Endothelial cell of umbilical vein (primary cell): ENCODE measurements around the gene RAB4A. TPM values are rescaled to one million over a fixed set of nuclear protein-coding genes. Genes with fewer than 3 reads are reported as not detected.

Experiments used
- BruUV-seq: library from RNA; stranded (reverse); fragments of 400-500 nt; replicated peaks from 2 replicates; lab custom pipeline; 2021; lab: Mats Ljungman, UMichigan
- CTCF ChIA-PET: fragments of 300-600, 350-600 bp; sonication (Branson Sonifier 250); formaldehyde crosslinking; loops from one replicate; lab custom pipeline; 2021; ENCODE audit warnings: antibody characterized with exemption, inconsistent platforms; lab: Charles Lee
- POLR2A ChIA-PET: fragments of 300-600, 350-600 bp; sonication (Branson Sonifier 250); formaldehyde crosslinking; loops from one replicate; lab custom pipeline; 2021; ENCODE audit warnings: antibody characterized with exemption, inconsistent platforms; lab: Charles Lee
- DNase-seq: peaks from one replicate; pipeline ENCODE4 v3.0.0-alpha.2; 2011; ENCODE audit warnings: low read depth, low spot score
- FAIRE-seq: peaks from 2 replicates; lab custom pipeline; 2011; peaks lifted over from hg19 to GRCh38; lab: Jason Lieb, UNC
- H2AFZ ChIP-seq: 2 replicates; pipeline ENCODE4 v1.6.0; 2012; ENCODE audit warnings: low read depth, low read length, control low read depth, inconsistent platforms
- H3K27ac ChIP-seq: 2 replicates; pipeline ENCODE4 v1.5.1; 2011; ENCODE audit warnings: low read depth, mild to moderate bottlenecking, control low read depth, low read length, moderate library complexity; ENCODE audit not compliant: insufficient read depth
- H3K27me3 ChIP-seq, 2 experiments: 2 replicates each; pipeline versions ENCODE4 v1.6.0 to v1.6.1; 2011; ENCODE audit warnings: low read length in 2 of 2, mixed read lengths in 1 of 2; ENCODE audit not compliant: control insufficient read depth in 2 of 2, insufficient read depth in 2 of 2
- H3K36me3 ChIP-seq, 2 experiments: 2 replicates in 1 of 2; 3 replicates in 1 of 2; pipeline ENCODE4 v1.5.1; 2011; ENCODE audit warnings: low read length in 2 of 2, mild to moderate bottlenecking in 1 of 2, moderate library complexity in 1 of 2; ENCODE audit not compliant: control insufficient read depth in 2 of 2, insufficient read depth in 2 of 2; ENCODE audit errors: extremely low read depth in 1 of 2
- H3K4me1 ChIP-seq: 3 replicates; pipeline ENCODE4 v1.5.1; 2011; ENCODE audit warnings: mild to moderate bottlenecking, low read length; ENCODE audit not compliant: control insufficient read depth, insufficient read depth; ENCODE audit errors: extremely low read depth
- H3K4me2 ChIP-seq: 2 replicates; pipeline ENCODE4 v1.6.1; 2011; ENCODE audit warnings: low read length, control low read depth, mixed read lengths; ENCODE audit not compliant: insufficient read depth
- H3K4me3 ChIP-seq, 3 experiments: fragments of 200-600 bp in 1 of 3; sonication (generic), shearing (Covaris generic) in 1 of 3; replicated peaks in 1 of 3; 2 replicates each; pipeline ENCODE4 v1.5.1; 2011 to 2016; ENCODE audit warnings: control low read depth in 3 of 3, low read length in 3 of 3, mild to moderate bottlenecking in 2 of 3, inconsistent platforms in 1 of 3, low read depth in 1 of 3, moderate library complexity in 1 of 3; ENCODE audit not compliant: insufficient read depth in 1 of 3
- H3K79me2 ChIP-seq: 2 replicates; pipeline ENCODE4 v1.6.0; 2012; ENCODE audit warnings: low read length, inconsistent platforms; ENCODE audit not compliant: control insufficient read depth, insufficient read depth
- H3K9ac ChIP-seq: replicated peaks from 2 replicates; pipeline ENCODE3; 2011; ENCODE audit warnings: low read length, control low read depth; ENCODE audit not compliant: insufficient read depth; ENCODE audit errors: extremely low read depth
- H3K9me1 ChIP-seq: replicated peaks from 3 replicates; pipeline ENCODE4 v1.6.0; 2011; ENCODE audit warnings: mild to moderate bottlenecking, low read length; ENCODE audit not compliant: control insufficient read depth, insufficient read depth; ENCODE audit errors: extremely low read depth
- H3K9me3 ChIP-seq: replicated peaks from 2 replicates; pipeline ENCODE4 v1.5.1; 2012; ENCODE audit warnings: low read length, inconsistent platforms; ENCODE audit not compliant: control insufficient read depth, insufficient read depth
- H4K20me1 ChIP-seq: replicated peaks from 2 replicates; pipeline ENCODE3; 2011; ENCODE audit warnings: mild to moderate bottlenecking, low read length; ENCODE audit not compliant: control insufficient read depth, insufficient read depth; ENCODE audit errors: extremely low read depth
- CTCF ChIP-seq, 2 donors: IDR thresholded peaks; 1 replicate in 1 of 2; 2 replicates in 1 of 2; pipeline ENCODE4 v1.5.1; 2011; ENCODE audit warnings: low read length in 2 of 2, mild to moderate bottlenecking in 2 of 2, moderate library complexity in 2 of 2, control low read depth in 1 of 2, inconsistent platforms in 1 of 2, low read depth in 1 of 2; ENCODE audit not compliant: insufficient read depth in 1 of 2; ENCODE audit errors: extremely low read depth in 1 of 2
- EZH2 ChIP-seq: IDR thresholded peaks from 2 replicates; pipeline ENCODE4 v1.6.1; 2012; ENCODE audit warnings: borderline replicate concordance, low read depth, mild to moderate bottlenecking, moderate library complexity, low read length, inconsistent platforms; ENCODE audit not compliant: severe bottlenecking
- FOS ChIP-seq: IDR thresholded peaks from 2 replicates; pipeline ENCODE4 v1.6.1; 2011; ENCODE audit warnings: mild to moderate bottlenecking, low read length, moderate library complexity, borderline replicate concordance; ENCODE audit not compliant: insufficient read depth
- GATA2 ChIP-seq: IDR thresholded peaks from 2 replicates; pipeline ENCODE4 v1.7.0; 2011; ENCODE audit warnings: low read depth, mild to moderate bottlenecking, moderate library complexity, mixed read lengths, low read length; ENCODE audit not compliant: insufficient read length, insufficient read depth
- JUN ChIP-seq: IDR thresholded peaks from 2 replicates; pipeline ENCODE4 v1.6.1; 2011; ENCODE audit warnings: borderline replicate concordance, low read depth; ENCODE audit not compliant: insufficient read length, insufficient read depth
- MYC ChIP-seq: IDR thresholded peaks from one replicate; pipeline ENCODE4 v1.6.1; 2011; ENCODE audit warnings: mild to moderate bottlenecking, low read depth, low read length
- POLR2A ChIP-seq: IDR thresholded peaks from 2 replicates; pipeline ENCODE4 v1.6.1; 2012; ENCODE audit warnings: low read depth, mild to moderate bottlenecking, control low read depth, low read length
- POLR2AphosphoS5 ChIP-seq: IDR thresholded peaks from 2 replicates; pipeline ENCODE4 v1.6.1; 2012; ENCODE audit warnings: low read depth, mild to moderate bottlenecking, control low read depth, low read length, moderate library complexity; ENCODE audit not compliant: insufficient read depth
- dilution Hi-C: fragments of 300-500 bp; cut with MboI; formaldehyde crosslinking; loops from one replicate; pipeline ENCODE4 v1.15.0; 2019; ENCODE audit warnings: low sequenced_read_pairs; ENCODE audit not compliant: extremely low pct_ligation_motif_present
- intact Hi-C: fragments of 100-400 bp; cut with micrococcal nuclease; formaldehyde crosslinking; loops from one replicate; pipeline ENCODE4 v1.10.0; 2022
- polyA plus RNA-seq, 4 experiments: library from polyadenylated mRNA; depleted of rRNA in 3 of 4; stranded (reverse) in 3 of 4; unstranded in 1 of 4; fragments of >200 nt; gene quantifications; 2 replicates each; pipeline versions ENCODE4 v1.2.1 to v1.2.3, GENCODE V29; 2011 to 2012; ENCODE audit warnings: missing spikeins in 1 of 4
- total RNA-seq: library from RNA; stranded (reverse); gene quantifications from 2 replicates; pipeline ENCODE4 v1.2.3, GENCODE V29; 2021
- TF ChIP-seq, protein P1 (sequence below): IDR thresholded peaks from 2 replicates; pipeline ENCODE4 v1.6.1; 2011; ENCODE audit not compliant: insufficient read depth, insufficient read length

The RAB4A gene
- total and polyA plus RNA-seq, 2 donors (not counting 3 experiments of a cell fraction or from before 2014, with no cell fraction given): 14.8 to 52.9 TPM

GRCh38 chr1:229244091-229244490, 26.8 kb upstream of the RAB4A start:
- no peaks in the 10 kb centered on the region for H3K9me3 ChIP-seq
- no peak overlapping the region for H3K4me3 ChIP-seq
- no peaks in the 10 kb centered on the region for H3K4me1 ChIP-seq
- intact Hi-C loops (no loop called here), dilution Hi-C loops (no loop called here)
- FAIRE-seq (no peak), DNase-seq (no peak)
- POLR2A ChIA-PET: no interaction called here
- H3K79me2 ChIP-seq: no peaks in the 10 kb centered on the region
- BruUV-seq: no TSS peak
- H3K27me3 ChIP-seq: peaks cover 0 to 2% of the 10 kb centered on the region in 2 experiments
- H4K20me1 ChIP-seq: no peaks in the 10 kb centered on the region
- TF ChIP-seq JUN: no peak
- TF ChIP-seq MYC: no peak
- no peak for TF ChIP-seq GATA2
- TF ChIP-seq POLR2AphosphoS5: no peak
- no peak for TF ChIP-seq POLR2A
- TF ChIP-seq FOS: no peak
- TF ChIP-seq EZH2: no peak
- TF ChIP-seq, protein P1, sequence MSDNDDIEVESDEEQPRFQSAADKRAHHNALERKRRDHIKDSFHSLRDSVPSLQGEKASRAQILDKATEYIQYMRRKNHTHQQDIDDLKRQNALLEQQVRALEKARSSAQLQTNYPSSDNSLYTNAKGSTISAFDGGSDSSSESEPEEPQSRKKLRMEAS: no peak
- no peak for TF ChIP-seq CTCF (IDR thresholded peaks at IDR 0.05; ENCODE audit: extremely low read depth in 1 of 2, insufficient read depth in 1 of 2, low read depth in 1 of 2, low read length in 2 of 2)
- no peaks in the 10 kb centered on the region for H3K9me1 ChIP-seq
- H3K27ac ChIP-seq: no peak overlapping the region
- no peaks in the 10 kb centered on the region for H3K36me3 ChIP-seq
- no peak overlapping the region for H3K4me2 ChIP-seq
- no peak overlapping the region for H2AFZ ChIP-seq
- no peak overlapping the region for H3K9ac ChIP-seq
- CTCF ChIA-PET: no interaction called here
